HG03571 (cell line): ENCODE data around the gene MMD.

Source experiments
- ATAC-seq: cut with Tn5 transposase; IDR thresholded peaks from one replicate; pipeline ENCODE4 v1.9.1; 2021; ENCODE audit not compliant: unreplicated experiment

MMD gene

GRCh38 chr17:55354010-55354409 is 67.6 kb downstream of the MMD start:
- ATAC-seq: no peak

GRCh38 chr17:55351226-55351625 is 70.4 kb downstream of the MMD start:
- ATAC-seq: no peak

- ATAC-seq: no peak
These were observed 70.8 kb downstream of the MMD start for GRCh38 chr17:55350825-55351205.

- ATAC-seq: no peak
These were observed 72.8 kb downstream of the MMD start for GRCh38 chr17:55348749-55349354.

- no peak for ATAC-seq
These were observed 74.3 kb downstream of the MMD start for GRCh38 chr17:55347341-55347740.

GRCh38 chr17:55346658-55347057 is 75.0 kb downstream of the MMD start:
- ATAC-seq: no peak

- no peak for ATAC-seq
These were observed 76.5 kb downstream of the MMD start for GRCh38 chr17:55345132-55345531.

GRCh38 chr17:55344514-55344997 is 77.1 kb downstream of the MMD start:
- no peak for ATAC-seq

GRCh38 chr17:55343900-55344513 is 77.6 kb downstream of the MMD start:
- no peak for ATAC-seq

GRCh38 chr17:55342800-55343585 is 78.6 kb downstream of the MMD start:
- ATAC-seq: no peak
